ENCODE measurements around the gene AFAP1.

Gene AFAP1

GRCh38 chr4:7739077-7739917 is 200.4 kb downstream of the AFAP1 start:
- no peak overlapping the region for H3K4me3 ChIP-seq (ENCODE audit: low read length)
- DNase-seq (ENCODE audit: low read depth) = no peak
- no peak for TF ChIP-seq CTCF (conservative IDR thresholded peaks at IDR 0.05; ENCODE audit: low read depth, low read length)

- TF ChIP-seq CTCF (conservative IDR thresholded peaks at IDR 0.05; ENCODE audit: low read depth, low read length) = no peak
- DNase-seq (ENCODE audit: low read depth) = no peak
These were observed 201.1 kb downstream of the AFAP1 start for GRCh38 chr4:7738458-7739076.

GRCh38 chr4:7737752-7738457 is 201.8 kb downstream of the AFAP1 start:
- no peak for DNase-seq (ENCODE audit: low read depth)
- TF ChIP-seq CTCF (conservative IDR thresholded peaks at IDR 0.05; ENCODE audit: low read depth, low read length) = no peak
- H3K4me3 ChIP-seq (ENCODE audit: low read length) = no peak overlapping the region

More at GRCh38 chr4:7738458-7739076, 201.1 kb downstream of the AFAP1 start:
- no peak overlapping the region for H3K4me3 ChIP-seq (ENCODE audit: low read length)

GRCh38 chr4:7737268-7737645 is 202.4 kb downstream of the AFAP1 start:
- no peak for DNase-seq (ENCODE audit: low read depth)
- TF ChIP-seq CTCF (conservative IDR thresholded peaks at IDR 0.05; ENCODE audit: low read depth, low read length) = no peak
- H3K4me3 ChIP-seq (ENCODE audit: low read length) = no peak overlapping the region

GRCh38 chr4:7736436-7737267 is 203.0 kb downstream of the AFAP1 start:
- DNase-seq (ENCODE audit: low read depth) = no peak
- H3K4me3 ChIP-seq (ENCODE audit: low read length) = no peak overlapping the region
- TF ChIP-seq CTCF (conservative IDR thresholded peaks at IDR 0.05; ENCODE audit: low read depth, low read length) = no peak

GRCh38 chr4:7735961-7736360 is 203.7 kb downstream of the AFAP1 start:
- no peak for TF ChIP-seq CTCF (conservative IDR thresholded peaks at IDR 0.05; ENCODE audit: low read depth, low read length)
- no peak overlapping the region for H3K4me3 ChIP-seq (ENCODE audit: low read length)
- DNase-seq (ENCODE audit: low read depth) = no peak

Data from retinal pigment epithelial cell (primary cell).